Left ventricle myocardium inferior (tissue), 1 donor: Measurements from ENCODE around the gene EXD1. TPM values are rescaled to one million over a fixed set of nuclear protein-coding genes. Genes with fewer than 3 reads are reported as not detected.

Experiments
- DNase-seq: peaks from one replicate; pipeline ENCODE4 v3.0.0-alpha.2; 2020
- H3K27ac ChIP-seq: fragments of 200-600 bp; replicated peaks from 2 replicates; pipeline ENCODE4 v1.8.0; 2021
- H3K27me3 ChIP-seq: fragments of 200-600 bp; 2 replicates; pipeline ENCODE4 v1.8.0; 2021; ENCODE audit warnings: low read depth
- H3K36me3 ChIP-seq: fragments of 200-600 bp; 2 replicates; pipeline ENCODE4 v1.8.0; 2021
- H3K4me1 ChIP-seq: fragments of 200-600 bp; 2 replicates; pipeline ENCODE4 v1.8.0; 2021
- H3K4me3 ChIP-seq: fragments of 200-600 bp; 2 replicates; pipeline ENCODE4 v1.8.0; 2021; ENCODE audit warnings: mild to moderate bottlenecking, moderate library complexity
- H3K9me3 ChIP-seq: fragments of 200-600 bp; replicated peaks from 2 replicates; pipeline ENCODE4 v1.8.0; 2021
- intact Hi-C: fragments of 100-400 bp; cut with micrococcal nuclease; formaldehyde crosslinking; loops from one replicate; pipeline ENCODE4 v1.11.0; 2022
- total RNA-seq: library from RNA; stranded (reverse); fragmentation: NEBNext Ultra II Directional; extraction: Animal tissue kit (Norgen Biotek cat#: 25700); gene quantifications from one replicate; pipeline ENCODE4 v1.2.1, GENCODE V29; 2021
- TF ChIP-seq, protein P1 (sequence below): fragments of 200-600 bp; IDR thresholded peaks from 2 replicates; pipeline ENCODE4 v1.8.0; 2021; ENCODE audit warnings: antibody characterized with exemption, mild to moderate bottlenecking, borderline replicate concordance
- donor health status: DM: no; HTN: yes; CAD: no; lungs with severe emphysema.

Gene EXD1
- total RNA-seq, 1 donor from 2014 or later: not detected

DNA sequence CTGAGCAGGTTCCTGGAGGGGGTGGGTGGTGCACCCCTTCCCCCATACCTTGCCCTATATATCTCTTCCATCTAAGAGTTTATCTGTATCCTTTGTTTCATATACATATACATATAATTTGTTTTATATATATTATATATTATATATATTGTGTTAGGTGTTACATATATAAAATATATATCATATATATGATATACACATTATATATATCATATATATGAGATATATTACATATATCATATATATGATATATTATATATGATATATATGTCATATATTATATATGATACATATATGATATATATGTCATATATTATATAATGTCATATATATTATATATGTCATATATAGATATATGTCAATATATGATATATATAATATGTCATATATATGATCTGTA lies 31.1 kb downstream of the EXD1 start:
- intact Hi-C loops: no loop called here
- Histone ChIP-seq H3K36me3 (no peaks in the 10 kb centered on the region), H3K4me1 (no peaks in the 10 kb centered on the region), H3K4me3 (no peak overlapping the region), H3K27ac (no peak overlapping the region), H3K27me3 (peaks cover 6% of the 10 kb centered on the region), H3K9me3 (peaks cover 2% of the 10 kb centered on the region)
- no peak for DNase-seq
- TF ChIP-seq, protein P1, sequence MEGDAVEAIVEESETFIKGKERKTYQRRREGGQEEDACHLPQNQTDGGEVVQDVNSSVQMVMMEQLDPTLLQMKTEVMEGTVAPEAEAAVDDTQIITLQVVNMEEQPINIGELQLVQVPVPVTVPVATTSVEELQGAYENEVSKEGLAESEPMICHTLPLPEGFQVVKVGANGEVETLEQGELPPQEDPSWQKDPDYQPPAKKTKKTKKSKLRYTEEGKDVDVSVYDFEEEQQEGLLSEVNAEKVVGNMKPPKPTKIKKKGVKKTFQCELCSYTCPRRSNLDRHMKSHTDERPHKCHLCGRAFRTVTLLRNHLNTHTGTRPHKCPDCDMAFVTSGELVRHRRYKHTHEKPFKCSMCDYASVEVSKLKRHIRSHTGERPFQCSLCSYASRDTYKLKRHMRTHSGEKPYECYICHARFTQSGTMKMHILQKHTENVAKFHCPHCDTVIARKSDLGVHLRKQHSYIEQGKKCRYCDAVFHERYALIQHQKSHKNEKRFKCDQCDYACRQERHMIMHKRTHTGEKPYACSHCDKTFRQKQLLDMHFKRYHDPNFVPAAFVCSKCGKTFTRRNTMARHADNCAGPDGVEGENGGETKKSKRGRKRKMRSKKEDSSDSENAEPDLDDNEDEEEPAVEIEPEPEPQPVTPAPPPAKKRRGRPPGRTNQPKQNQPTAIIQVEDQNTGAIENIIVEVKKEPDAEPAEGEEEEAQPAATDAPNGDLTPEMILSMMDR: no peak

DNA sequence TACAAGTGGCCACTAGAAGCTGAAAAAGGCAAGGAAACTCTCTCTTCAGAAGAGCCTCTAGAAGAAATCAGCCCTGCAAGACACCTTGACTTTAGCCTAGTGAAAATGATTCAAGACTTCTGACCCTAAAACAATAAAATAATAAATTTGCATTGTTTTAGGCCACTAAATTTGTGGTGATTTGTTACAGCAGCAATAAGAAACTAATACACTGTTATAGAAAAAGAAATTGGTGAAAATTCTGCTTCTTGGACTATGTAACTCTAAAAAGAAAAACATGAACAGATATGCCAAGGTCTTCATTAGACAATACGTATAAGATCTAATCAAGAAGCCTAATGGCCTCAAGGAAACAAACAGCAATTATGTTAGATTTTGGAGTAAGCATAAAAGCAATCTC lies 36.1 kb downstream of the EXD1 start:
- Histone ChIP-seq H3K4me1 (no peaks in the 10 kb centered on the region), H3K9me3 (peaks cover 6% of the 10 kb centered on the region), H3K36me3 (no peaks in the 10 kb centered on the region), H3K27ac (no peak overlapping the region), H3K4me3 (no peak overlapping the region), H3K27me3 (peaks cover 15% of the 10 kb centered on the region)
- no peak for DNase-seq
- TF ChIP-seq, protein P1: no peak
- intact Hi-C loops: no loop called here

DNA sequence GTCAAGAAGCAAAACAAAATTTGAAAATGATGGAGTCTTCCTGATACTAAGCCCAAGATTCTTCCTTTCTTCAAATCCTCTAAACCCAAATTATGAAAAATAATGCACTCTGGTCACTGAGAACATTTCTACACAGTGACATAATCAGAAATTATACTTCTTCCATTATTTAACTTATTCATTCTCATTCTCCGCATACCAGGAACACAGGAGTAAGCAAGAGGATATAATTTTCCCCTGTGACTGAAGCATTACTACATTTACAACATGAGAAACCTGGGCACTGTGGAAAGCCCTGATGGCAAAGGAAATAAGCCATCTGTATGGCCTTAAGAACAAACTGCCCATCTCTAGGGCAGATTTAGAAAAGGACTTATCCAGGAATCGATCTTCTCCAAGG lies 47.0 kb downstream of the EXD1 start:
- H3K4me1 ChIP-seq: no peaks in the 10 kb centered on the region
- H3K27ac ChIP-seq: no peak overlapping the region
- H3K9me3 ChIP-seq: no peaks in the 10 kb centered on the region
- TF ChIP-seq, protein P1: no peak
- no peak for DNase-seq
- no peaks in the 10 kb centered on the region for H3K36me3 ChIP-seq
- intact Hi-C loops: no loop called here
- no peak overlapping the region for H3K4me3 ChIP-seq
- H3K27me3 ChIP-seq: no peaks in the 10 kb centered on the region

DNA sequence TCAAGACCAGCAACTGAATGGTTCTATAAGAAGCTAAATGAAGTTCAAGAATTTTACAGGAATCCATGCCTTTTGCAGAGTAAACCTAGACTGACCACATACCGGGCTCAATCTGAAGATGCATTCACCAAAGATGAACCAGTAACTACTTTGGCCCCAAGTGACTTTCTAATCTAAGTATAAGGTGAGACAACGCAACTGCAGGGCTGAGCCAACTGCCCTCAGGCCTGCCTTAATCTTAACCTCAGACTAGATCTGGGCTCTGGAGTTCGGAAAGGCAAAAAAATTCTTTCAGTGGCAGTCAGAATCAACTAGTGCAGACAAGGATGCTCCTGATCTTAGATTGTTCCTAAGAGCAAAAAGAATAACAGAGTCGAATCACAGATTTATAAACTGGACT lies 48.3 kb downstream of the EXD1 start:
- H3K4me1 ChIP-seq: no peaks in the 10 kb centered on the region
- DNase-seq: no peak
- TF ChIP-seq, protein P1: no peak
- H3K27me3 ChIP-seq: no peaks in the 10 kb centered on the region
- intact Hi-C loops: no loop called here
- H3K36me3 ChIP-seq: no peaks in the 10 kb centered on the region
- H3K4me3 ChIP-seq: no peak overlapping the region
- no peak overlapping the region for H3K27ac ChIP-seq
- H3K9me3 ChIP-seq: no peaks in the 10 kb centered on the region

DNA sequence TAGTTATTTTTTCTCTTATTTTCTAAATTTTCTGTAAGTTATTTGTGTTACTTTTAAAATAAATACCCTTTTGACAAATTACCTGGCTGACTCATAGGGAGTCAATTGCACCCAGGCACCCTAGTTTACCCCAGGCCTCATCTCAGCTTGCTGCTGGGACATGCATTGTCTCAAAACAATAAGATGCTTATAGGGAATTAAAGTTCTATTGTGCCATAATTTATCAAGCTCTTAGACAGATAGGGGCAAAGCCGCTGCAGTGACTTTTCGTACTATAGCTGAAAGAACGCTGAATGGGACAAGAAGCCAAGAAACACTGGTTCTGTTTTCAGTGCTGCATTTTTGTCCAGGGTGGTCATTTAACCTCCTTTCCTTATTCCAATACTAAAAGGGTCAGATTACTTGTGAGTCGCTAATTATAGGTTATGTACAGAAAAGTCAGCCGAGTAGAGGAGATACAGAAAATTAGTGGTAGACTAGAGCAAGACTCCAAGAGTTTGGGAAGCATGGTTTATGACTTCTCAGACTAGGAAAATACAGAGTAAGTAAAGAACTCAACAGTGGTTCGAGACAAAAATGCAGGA lies 50.3 kb downstream of the EXD1 start:
- Histone ChIP-seq H3K36me3 (no peaks in the 10 kb centered on the region), H3K4me1 (no peaks in the 10 kb centered on the region), H3K27ac (no peak overlapping the region), H3K27me3 (peaks cover 6% of the 10 kb centered on the region), H3K4me3 (no peak overlapping the region), H3K9me3 (no peaks in the 10 kb centered on the region)
- TF ChIP-seq, protein P1: no peak
- DNase-seq: no peak
- intact Hi-C loops: no loop called here
